ENCODE data around the gene RNF167. TPM values are rescaled to one million over a fixed set of nuclear protein-coding genes. Genes with fewer than 3 reads are reported as not detected.
"Not testable (repeated sequence)": the region's sequence is repeated elsewhere in the genome, so short reads cannot be mapped to it uniquely, and the experiment has no call there.

The RNF167 gene
- total RNA-seq, 2 donors from 2014 or later: 23.1 to 37.6 TPM

GRCh38 chr17:4913994-4914393 lies 26.1 kb upstream of the RNF167 start:
- Histone ChIP-seq H3K27ac (peak overlapping the region in 2 of 4 donors; percentile 9 to 44), H3K4me3 (no peak overlapping the region), H3K9me3 (no peaks in the 10 kb centered on the region), H3K27me3 (no peaks in the 10 kb centered on the region), H3K36me3 (replicated peaks in 1 of 2; ENCODE audit: insufficient read depth in 1 of 2, low read depth in 2 of 2) (no peaks in the 10 kb centered on the region), H3K4me1 (peaks cover 7% of the 10 kb centered on the region)
- ATAC-seq: peak; percentile 16
- intact Hi-C loops (cut with DNase I): loop anchor here (10.0 kb wide), 1 partner anchor 151 kb away; no protein-coding TSS in a partner anchor
- TF ChIP-seq POLR2A (IDR thresholded peaks at IDR 0.05) (no peak), CTCF (IDR thresholded peaks at IDR 0.05) (peak in 1 of 7 experiments; percentile 4)
- WGBS, 2 donors: 20 to 44% methylated on average over 1 of the region's 1 CpG
- DNase-seq: no peak

GRCh38 chr17:4914551-4914950 lies 25.5 kb upstream of the RNF167 start:
- intact Hi-C loops (cut with DNase I): loop anchor here (10.0 kb wide), 1 partner anchor 150 kb away; no protein-coding TSS in a partner anchor
- not testable (repeated sequence) for ATAC-seq; H3K36me3 ChIP-seq (replicated peaks in 1 of 2; ENCODE audit: insufficient read depth in 1 of 2, low read depth in 2 of 2); H3K27me3 ChIP-seq; DNase-seq; H3K4me1 ChIP-seq; H3K4me3 ChIP-seq; H3K9me3 ChIP-seq
- WGBS, 2 donors: 69 to 78% methylated on average over 4 of the region's 4 CpGs
- peak overlapping the region in 2 of 4 donors; percentile 9 to 44 for H3K27ac ChIP-seq

GRCh38 chr17:4919511-4920047 lies 20.5 kb upstream of the RNF167 start:
- WGBS, 2 donors: 68 to 73% methylated on average over 8 of the region's 8 CpGs
- H3K27ac ChIP-seq: no peak overlapping the region
- H3K4me3 ChIP-seq: no peak overlapping the region
- H3K4me1 ChIP-seq: no peaks in the 10 kb centered on the region
- H3K36me3 ChIP-seq (replicated peaks in 1 of 2; ENCODE audit: insufficient read depth in 1 of 2, low read depth in 2 of 2): no peaks in the 10 kb centered on the region
- no peaks in the 10 kb centered on the region for H3K27me3 ChIP-seq
- no peaks in the 10 kb centered on the region for H3K9me3 ChIP-seq
- no peak for DNase-seq
- intact Hi-C loops (cut with DNase I): loop anchor here (10.0 kb wide), 1 partner anchor 145 kb away; no protein-coding TSS in a partner anchor
- ATAC-seq: no peak
- TF ChIP-seq CTCF (IDR thresholded peaks at IDR 0.05) (no peak), POLR2A (IDR thresholded peaks at IDR 0.05) (no peak)

- no peak overlapping the region for H3K4me3 ChIP-seq
- H3K27me3 ChIP-seq: no peaks in the 10 kb centered on the region
- intact Hi-C loops (cut with DNase I): no loop called here
- TF ChIP-seq POLR2A (IDR thresholded peaks at IDR 0.05) (no peak), CTCF (IDR thresholded peaks at IDR 0.05) (no peak)
- H3K4me1 ChIP-seq: no peaks in the 10 kb centered on the region
- ATAC-seq (no peak), DNase-seq (peak in 1 of 4 donors; percentile 50)
- WGBS, 2 donors: 78 to 84% methylated on average over 10 of the region's 10 CpGs
- no peaks in the 10 kb centered on the region for H3K9me3 ChIP-seq
- H3K27ac ChIP-seq: no peak overlapping the region
- no peaks in the 10 kb centered on the region for H3K36me3 ChIP-seq (replicated peaks in 1 of 2; ENCODE audit: insufficient read depth in 1 of 2, low read depth in 2 of 2)
These were observed 19.6 kb upstream of the RNF167 start for GRCh38 chr17:4920351-4921048.

GRCh38 chr17:4921320-4921719 lies 18.7 kb upstream of the RNF167 start:
- H3K9me3 ChIP-seq: no peaks in the 10 kb centered on the region
- no peaks in the 10 kb centered on the region for H3K4me1 ChIP-seq
- ATAC-seq: no peak
- no peaks in the 10 kb centered on the region for H3K36me3 ChIP-seq (replicated peaks in 1 of 2; ENCODE audit: insufficient read depth in 1 of 2, low read depth in 2 of 2)
- H3K27me3 ChIP-seq: no peaks in the 10 kb centered on the region
- no peak for TF ChIP-seq POLR2A (IDR thresholded peaks at IDR 0.05)
- no peak for TF ChIP-seq CTCF (IDR thresholded peaks at IDR 0.05)
- no peak for DNase-seq
- no peak overlapping the region for H3K4me3 ChIP-seq
- 84 to 94% methylated on average over 4 of the region's 4 CpGs for WGBS, 2 donors
- no peak overlapping the region for H3K27ac ChIP-seq
- intact Hi-C loops (cut with DNase I): no loop called here

- H3K27ac ChIP-seq; DNase-seq; H3K9me3 ChIP-seq; H3K36me3 ChIP-seq (replicated peaks in 1 of 2; ENCODE audit: insufficient read depth in 1 of 2, low read depth in 2 of 2); H3K4me1 ChIP-seq; ATAC-seq; H3K4me3 ChIP-seq; intact Hi-C loops (cut with DNase I); H3K27me3 ChIP-seq: not testable (repeated sequence)
- WGBS, 2 donors: 77 to 83% methylated on average over 24 of the region's 24 CpGs
These were observed 13.3 kb upstream of the RNF167 start for GRCh38 chr17:4926577-4927335.
